ENCODE measurements around the gene USP25.
A peak's percentile ranks its signal among the peaks of the same experiment; 100 is the strongest.

Gene USP25, protein sequence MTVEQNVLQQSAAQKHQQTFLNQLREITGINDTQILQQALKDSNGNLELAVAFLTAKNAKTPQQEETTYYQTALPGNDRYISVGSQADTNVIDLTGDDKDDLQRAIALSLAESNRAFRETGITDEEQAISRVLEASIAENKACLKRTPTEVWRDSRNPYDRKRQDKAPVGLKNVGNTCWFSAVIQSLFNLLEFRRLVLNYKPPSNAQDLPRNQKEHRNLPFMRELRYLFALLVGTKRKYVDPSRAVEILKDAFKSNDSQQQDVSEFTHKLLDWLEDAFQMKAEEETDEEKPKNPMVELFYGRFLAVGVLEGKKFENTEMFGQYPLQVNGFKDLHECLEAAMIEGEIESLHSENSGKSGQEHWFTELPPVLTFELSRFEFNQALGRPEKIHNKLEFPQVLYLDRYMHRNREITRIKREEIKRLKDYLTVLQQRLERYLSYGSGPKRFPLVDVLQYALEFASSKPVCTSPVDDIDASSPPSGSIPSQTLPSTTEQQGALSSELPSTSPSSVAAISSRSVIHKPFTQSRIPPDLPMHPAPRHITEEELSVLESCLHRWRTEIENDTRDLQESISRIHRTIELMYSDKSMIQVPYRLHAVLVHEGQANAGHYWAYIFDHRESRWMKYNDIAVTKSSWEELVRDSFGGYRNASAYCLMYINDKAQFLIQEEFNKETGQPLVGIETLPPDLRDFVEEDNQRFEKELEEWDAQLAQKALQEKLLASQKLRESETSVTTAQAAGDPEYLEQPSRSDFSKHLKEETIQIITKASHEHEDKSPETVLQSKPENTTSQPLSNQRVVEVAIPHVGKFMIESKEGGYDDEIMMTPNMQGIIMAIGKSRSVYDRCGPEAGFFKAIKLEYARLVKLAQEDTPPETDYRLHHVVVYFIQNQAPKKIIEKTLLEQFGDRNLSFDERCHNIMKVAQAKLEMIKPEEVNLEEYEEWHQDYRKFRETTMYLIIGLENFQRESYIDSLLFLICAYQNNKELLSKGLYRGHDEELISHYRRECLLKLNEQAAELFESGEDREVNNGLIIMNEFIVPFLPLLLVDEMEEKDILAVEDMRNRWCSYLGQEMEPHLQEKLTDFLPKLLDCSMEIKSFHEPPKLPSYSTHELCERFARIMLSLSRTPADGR
- total RNA-seq = 134 to 174 (median 154) reads per million in 4 donors

DNA sequence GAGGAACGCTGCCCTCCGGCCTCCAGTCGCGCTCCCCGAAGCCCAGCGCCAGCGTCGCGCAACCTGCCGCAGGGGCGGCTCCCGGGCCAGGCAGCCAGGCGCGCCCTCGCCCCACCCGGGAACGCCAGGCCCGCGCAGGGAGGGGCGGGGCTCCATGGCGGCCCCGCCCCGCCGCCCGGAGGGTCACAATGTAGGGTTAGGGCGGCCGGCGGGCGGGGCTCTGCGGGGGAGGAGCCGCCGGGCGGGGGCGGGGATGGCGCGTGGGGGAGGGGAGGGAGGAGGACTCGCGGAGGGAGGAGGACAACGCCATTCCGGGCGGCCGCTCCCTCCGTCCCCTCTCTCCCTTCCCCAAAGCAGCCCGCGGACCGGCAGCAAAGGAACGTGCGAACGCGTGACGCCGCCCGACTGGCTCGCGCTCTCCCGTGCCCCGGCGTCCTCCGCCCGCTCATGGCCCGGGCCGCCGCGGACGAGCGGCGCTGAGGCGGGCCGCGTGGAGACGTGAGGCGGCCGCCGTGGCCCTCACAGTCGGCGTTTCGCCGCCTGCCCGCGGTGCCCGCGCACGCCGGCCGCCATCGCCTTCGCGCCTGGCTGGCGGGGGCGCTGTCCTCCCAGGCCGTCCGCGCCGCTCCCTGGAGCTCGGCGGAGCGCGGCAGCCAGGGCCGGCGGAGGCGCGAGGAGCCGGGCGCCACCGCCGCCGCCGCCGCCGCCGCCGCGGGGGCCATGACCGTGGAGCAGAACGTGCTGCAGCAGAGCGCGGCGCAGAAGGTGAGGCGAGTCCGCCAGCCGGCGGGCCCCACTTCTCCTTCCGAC, at the start of gene USP25:
USP25 (plus strand) TSS at position 309 of the 810 bp plus-strand sequence; CDS start at position 721, 412 bp downstream.
- DNase-seq = peak; percentile 83 to 91 (median 85)

DNA sequence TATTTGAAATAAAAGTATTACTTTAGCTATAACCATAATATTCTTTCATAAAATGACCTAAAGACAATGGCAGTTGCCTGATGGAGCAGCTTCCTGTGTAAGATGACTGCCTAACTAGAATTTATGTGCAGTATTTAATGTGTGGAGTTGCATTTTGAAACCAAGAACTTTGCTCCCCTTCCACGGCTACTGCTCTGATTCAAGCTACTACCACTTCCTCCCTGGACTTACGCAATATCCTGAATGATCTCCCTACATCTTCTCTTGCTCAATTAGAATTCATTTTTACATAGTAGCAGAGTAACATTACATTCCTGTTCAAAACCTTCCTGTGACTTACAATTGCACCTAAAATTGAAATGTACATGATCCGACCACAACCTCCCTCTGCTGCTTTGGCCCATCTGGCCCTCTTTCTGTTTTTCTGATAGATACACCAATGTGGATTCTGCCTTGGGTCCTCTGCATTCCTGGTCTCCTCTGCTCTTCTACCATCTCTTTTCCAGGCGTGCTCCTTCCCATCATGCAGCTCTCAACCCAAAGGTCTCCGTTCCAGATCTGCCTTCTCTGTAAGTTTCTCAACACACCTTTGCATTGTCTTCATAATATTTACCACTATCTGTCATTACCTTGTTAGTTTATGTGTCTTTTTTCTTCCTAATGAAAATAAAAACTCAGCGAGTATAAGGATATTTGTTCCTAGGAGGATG, 47.4 kb upstream of the USP25 start:
- peak in 1 of 5 donors; percentile 79 for DNase-seq

DNA sequence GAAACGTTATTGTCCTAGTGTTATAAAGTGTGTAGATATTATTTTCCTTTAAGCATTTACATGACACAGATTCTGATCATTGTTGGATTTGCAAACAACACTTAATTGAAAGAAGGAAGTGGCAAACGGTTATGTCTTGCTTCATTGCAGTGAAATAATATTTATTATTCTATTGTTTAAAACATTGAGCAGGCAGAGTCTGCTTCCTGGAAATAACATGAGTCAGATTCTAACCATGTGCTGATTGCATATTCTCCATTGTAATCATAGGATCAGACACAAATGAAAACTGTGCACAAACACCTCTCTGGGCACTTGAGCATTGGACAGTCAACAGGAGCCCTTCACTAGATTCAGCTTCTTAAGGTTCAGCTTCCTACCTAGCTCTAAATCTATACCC, 46.8 kb upstream of the USP25 start:
- peak in 1 of 5 donors; percentile 31 for DNase-seq

DNA sequence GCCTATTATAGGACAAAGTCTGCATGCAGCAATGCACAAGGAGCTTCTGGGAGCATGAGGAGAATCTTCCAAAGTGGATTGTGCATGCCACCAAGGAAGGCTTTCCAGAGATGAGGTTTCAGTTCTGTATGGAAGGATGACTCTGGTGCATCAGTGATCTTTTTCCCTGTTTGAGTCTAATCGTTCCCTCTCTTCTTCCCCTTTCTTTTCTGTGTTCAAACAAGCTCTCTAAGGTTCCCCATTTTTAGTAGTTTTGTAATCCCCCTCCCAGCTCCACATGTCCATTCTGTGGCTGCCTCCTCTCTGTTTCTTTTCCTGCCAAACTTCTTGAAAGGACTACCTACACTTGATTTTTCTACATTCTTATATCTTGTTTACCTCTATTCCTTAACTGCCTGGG, 43.3 kb upstream of the USP25 start:
- no peak for DNase-seq

DNA sequence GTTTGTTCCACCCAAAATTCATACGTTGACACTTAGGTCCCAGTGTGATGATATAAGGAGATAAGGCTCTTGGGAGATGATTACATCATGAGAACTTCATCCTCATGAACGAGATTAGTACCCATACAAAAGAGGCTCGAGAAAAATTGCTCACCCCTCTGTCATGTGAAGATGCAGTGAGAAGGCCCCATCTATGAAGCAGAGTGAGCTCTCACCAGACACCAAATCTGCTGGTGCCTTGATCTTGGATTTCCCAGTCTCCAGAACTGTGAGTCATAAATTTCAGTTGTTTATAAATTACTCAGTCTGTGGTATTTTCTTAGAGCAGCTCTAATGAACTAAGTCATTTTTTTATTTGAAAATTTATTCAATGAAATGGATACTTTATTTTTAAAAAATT, 42.6 kb upstream of the USP25 start:
- DNase-seq = no peak

DNA sequence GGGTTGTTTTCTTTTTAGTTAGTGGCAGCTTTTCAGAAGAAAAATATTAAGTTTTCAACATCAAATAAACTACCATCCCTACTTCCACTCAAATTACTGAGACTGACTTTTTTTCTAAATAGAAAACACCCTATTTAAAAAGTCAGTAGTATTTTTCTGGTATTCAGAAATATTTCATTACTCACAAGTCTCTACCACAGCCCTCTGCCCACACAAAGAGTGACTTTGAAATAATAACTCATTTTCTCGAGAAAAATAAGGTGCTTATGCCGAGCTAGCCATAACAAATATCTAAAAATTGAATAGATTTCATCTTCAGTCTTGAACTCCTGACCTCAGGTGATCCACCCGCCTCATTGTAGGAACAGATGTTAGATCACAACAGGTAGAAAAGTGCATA, 41.8 kb upstream of the USP25 start:
- no peak for DNase-seq

DNA sequence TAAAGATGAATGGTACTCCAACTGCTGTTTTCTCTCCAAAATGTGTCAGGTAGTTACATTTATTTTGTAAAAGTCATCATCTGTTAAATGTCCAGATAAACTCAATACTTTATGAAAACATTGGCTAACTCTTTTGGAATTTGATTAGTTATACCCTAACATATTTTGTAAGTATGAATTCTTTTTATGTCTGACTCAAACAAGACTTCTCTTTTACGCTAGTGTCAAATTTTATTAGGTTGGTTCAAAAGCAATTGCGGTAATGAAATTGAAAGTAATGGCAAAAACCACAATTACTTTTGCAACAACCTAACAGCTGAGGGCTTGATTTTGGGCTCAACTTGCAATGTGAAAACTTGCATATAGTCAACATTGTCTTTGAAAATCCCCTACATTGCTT, 41.0 kb upstream of the USP25 start:
- peak in 1 of 5 donors; percentile 8 for DNase-seq

DNA sequence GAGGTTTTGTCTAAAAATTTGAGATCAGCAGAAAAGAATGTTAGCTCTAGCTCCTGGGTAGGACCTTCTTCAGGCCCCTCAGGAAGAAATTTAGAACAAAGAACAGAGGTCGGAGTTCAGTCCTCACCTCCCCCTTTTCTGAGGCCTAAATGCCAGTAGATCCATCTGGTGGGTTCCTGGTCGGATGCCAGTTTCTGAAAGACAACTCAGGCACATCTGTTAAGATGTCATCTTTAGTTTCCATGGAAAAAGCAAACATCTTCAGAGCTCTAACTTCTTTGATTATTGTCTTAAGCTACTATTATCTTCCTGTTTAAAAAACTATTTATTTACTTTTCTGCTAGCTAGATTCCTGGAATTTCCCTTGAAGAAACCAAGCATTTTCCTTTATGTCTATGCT, 37.1 kb upstream of the USP25 start:
- DNase-seq = no peak

DNA sequence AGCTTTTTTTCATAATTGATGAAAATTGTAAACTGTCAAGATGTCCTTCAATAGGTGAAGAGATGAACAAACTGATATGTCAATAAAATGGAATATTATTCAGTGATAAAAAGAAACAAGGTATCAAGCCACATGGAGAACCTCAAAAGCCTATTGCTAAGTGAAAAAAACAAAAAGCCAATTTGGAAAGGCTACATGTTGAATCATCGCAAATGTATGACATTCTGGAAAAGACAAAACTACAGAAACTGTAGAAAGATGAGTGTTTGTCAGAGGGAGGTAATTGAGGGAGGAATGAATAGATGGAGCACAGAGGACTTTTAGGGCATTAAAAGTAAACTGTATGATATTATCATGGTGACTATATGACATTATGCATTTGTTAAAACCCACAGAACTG, 34.5 kb upstream of the USP25 start:
- no peak for DNase-seq

DNA sequence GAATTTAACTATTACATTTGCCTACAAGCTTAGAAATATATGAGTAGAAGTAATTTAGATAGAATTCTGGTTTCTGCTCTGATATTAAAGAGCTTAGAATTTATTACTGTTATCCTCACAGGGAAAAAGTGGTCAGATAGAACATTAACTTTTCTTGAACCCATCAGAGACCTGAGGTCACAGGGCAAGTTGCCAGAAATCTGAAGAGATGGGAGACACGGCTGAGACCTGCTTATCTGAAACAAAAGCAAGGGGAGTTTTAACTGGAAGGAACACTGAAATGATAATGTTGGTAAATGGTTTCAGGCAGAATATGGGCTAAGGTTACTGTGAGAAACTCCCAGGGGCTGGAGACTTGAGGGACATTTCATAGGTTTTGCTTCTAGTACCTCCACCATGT, 28.0 kb upstream of the USP25 start:
- DNase-seq = no peak

DNA sequence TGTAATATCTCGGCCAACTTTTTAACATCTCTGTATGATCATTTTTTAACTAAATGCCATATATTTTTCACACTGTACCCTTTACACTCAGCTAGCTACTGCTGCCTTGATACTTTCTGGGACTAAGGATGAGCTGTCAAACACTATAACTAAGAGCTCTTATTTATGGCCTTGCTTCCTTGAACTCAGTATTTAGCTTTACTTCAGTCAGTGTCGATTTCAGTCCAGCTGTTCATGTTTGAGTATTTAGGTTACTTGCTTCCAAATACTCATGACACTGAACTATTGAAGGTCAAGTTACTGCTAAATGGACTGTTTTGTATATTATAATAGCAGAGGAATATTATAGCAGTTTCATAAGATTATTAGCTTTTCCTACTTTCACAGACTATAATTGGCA, 25.9 kb upstream of the USP25 start:
- DNase-seq = no peak

DNA sequence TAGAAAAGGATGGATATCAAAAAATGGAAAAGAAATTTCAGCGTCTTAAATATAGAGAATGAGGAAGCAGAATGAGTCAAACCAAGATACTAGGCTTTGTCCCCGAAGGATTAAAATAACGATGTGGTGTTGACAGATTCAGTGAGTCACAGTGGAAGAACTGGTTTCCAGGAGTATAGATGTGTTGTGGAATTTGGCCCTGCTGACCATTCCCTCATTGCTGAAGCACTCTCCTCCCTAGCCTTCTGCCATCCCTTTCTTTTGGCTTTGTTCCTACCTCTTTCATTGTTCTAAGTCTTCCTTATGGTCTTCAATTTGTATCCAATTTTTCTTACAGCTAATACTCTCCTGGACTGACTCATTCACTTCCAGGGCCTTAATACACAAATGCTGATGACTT, 23.1 kb upstream of the USP25 start:
- no peak for DNase-seq

DNA sequence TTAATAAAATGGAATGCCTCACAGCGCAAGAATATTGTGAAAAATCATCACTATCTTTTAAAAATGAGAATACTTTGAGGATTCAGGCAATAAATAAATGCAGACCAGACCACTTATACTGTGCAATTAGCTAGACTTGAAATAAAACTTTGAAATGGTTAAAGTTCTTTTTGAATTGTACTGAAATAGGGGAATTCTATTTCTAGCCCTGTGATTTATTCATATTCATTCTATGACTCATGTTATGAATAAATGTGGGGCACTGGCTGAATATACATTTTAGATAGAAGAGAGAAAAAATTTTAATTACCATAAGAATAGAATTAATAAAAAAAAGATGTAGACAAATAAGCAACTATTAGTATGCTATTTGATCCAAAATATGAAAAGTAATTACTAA, 16.4 kb upstream of the USP25 start:
- DNase-seq = no peak

DNA sequence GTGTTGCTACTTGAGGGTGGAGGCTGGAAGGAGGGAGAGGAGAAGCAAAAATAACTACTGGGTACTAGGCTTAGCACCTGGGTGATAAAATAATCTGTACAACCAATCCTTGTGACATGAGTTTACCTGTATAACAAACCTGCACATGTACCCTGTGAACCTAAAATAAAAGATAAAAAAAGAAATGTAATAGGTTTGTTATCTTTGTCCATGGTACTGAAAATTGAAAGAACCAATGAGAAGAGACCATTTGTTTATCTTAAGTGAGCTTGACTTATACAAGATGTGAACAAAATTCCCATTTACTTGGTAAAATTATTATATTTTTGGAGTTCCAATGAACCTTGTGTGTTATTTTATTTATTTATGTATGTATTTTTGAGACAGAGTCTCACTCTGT, 11.1 kb upstream of the USP25 start:
- DNase-seq = no peak

DNA sequence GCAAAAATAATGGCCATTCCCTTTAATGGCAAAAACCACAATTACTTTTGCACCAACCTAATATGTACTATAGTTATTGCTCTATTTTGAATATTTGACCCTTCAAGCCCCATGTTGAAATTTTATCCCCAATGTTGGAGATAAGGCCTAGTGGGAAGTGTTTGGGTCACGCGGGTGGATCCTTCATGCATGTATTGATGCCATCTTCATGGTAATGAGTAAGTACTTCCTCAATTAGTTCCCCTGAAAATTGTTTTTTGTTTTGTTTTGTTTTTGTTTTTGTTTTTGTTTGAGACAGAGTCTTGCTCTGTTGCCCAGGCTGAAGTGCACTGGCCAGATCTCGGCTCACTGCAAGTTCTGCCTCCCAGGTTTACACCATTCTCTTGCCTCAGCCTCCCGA, 9.8 kb upstream of the USP25 start:
- DNase-seq = no peak

DNA sequence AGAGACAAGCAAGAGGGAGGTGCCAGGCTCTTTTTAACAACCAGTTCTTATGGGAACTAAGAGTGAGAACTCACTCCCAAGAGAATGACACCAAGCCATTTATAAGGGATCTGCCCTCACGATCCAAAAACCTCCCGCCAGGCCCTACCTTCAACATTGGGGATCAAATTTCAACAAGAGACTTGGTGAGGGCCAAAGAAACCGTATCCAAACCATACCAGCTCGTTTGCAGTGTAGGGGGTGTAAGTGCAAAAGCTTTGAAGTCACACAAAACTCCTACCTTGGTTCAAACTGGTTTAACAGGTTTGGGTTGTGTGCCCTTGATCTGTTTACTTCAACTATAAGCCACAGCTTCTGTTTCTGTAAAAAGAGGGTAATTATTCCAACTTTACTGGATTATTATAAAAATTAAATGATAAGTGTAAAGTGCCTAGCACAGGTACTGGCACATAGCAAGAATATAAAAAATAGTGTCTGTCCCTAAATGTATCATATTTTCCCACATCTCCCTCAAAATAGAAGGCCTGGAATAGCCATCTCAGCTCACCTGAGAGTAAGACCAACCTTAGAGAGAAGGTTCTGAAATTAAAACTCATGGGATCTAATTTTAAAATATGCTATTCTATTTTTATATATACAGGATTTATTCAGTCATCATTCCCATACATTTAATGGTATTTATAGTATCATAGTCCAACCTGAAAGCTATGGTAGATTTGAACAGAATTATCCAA, 7.0 kb upstream of the USP25 start:
- no peak for DNase-seq

DNA sequence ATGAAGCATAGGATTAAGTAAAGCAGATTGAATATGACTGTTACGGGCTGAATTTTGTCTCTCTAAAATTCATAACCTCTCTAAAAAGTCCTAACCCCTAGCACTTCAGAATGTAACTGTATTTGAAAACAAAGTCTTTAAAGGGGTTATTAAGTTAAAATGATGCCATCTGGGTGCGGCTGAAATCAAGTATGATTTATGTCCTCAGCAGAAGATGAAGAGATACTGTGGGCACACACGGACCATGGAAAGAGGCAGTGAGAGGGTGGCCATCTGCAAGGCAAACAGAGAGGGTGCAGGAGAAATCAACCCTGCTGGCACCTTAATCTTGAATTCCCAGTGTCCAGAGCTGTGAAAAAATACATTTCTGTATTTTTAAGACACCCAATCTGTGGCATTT, 3.8 kb upstream of the USP25 start:
- DNase-seq = no peak

DNA sequence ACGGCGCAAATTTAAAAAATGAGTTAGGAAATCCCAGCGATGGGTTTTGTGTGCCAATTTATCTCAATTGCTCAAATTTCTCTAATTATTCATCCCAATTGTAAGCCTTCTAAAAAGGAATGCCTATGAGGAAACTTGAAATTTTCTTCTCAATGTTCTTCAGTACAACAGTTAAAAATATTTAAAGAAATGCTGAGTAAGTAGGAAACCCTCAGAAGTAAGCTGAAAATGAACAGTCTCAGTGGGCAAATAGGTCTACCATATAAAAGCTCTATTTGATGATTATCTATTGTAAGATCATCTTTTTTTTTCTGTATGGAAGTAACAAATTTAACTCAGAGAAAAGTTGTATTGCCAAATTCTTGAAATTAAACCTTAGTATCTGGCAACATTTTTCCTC, 1.7 kb upstream of the USP25 start:
- no peak for DNase-seq

DNA sequence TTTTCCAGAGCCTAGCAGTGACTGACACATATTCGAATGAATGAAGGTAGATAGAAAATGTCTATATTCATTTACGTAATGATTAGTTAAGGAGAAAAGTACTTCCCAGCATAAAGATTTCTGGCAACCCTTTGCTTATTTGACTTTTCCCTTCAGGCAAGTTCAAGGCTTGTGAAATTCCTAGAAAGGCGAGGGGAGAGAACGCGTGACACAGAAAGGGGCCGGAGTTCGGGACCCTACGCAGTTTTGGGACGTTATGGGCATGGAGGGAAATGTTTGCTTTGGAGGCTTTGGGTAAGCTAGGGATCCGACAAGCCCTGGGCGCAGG, 472 bp upstream of the USP25 start:
- DNase-seq = no peak

DNA sequence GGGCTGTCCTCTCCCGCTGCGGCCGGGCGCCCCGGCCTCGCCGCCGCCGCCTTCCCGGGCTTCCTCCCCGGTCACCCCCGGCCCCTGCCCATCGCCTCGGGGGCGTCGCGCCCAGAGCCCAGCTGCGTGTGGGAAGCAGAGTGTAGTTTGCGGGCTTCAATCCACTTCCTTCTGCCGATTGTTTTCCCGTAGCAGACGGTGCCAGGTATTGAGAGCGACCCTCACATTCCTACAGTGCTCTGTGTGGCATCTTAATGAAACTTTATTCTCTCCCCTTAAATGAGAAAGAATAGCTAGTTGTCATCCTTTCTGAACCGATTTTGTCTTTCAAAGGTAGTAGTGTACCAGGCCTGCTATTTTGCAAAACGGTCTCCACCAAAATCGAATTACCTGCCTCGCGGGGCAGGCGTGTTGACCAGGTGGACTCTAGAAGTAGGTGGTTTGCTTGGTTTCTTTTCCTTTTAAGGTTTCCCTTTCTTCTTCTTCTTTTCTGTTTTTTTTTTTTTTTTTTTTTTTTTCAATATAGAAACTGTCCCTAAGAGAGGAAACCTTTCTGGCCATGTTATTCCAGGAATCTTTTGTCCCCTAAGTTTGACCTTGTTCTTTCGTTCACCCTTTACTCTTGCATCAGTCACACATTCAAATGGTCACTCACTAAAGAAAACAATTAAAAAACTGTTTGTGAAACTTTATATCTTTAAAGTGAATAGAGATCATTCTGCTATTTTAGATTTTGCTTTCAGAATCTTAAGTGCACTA, 881 bp downstream of the USP25 start:
- no peak for DNase-seq

DNA sequence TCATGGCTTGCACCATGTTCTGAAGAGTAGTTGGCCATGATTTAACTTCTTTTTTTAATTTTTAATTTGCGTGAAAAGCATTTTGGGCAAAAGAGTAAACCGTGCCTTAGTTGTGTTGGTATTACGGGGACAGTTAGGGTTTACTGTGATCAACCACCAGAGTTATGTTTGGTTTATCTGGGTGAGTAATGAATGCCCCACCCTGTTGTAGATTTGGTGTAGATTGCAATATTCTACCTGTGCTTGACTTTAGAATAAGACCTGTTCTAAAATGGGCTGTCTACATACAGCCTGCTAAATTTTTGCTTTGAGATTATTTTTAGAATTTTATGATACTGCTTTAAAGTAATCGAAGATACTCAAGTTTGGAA, 1.4 kb downstream of the USP25 start:
- peak in 1 of 5 donors; percentile 25 for DNase-seq
